Esophagus mucosa (tissue), 1 donor: ENCODE data around the gene CGNL1. TPM values are rescaled to one million over a fixed set of nuclear protein-coding genes. Genes with fewer than 3 reads are reported as not detected.

ENCODE experiments used
- ATAC-seq: fragments of 200-7000 bp; cut with Tn5 transposase; one replicate; pipeline ENCODE4 v1.9.1; 2020
- total RNA-seq: library from RNA; stranded (reverse); gene quantifications from one replicate; pipeline ENCODE4 v1.2.4, GENCODE V29; 2023
- donor health status: DM: yes; HTN: yes; CAD: no.

The CGNL1 gene
- total RNA-seq, 1 donor from 2014 or later = 9.0 TPM

- ATAC-seq = no peak
Observed at GRCh38 chr15:57502116-57502515, 125.8 kb downstream of the CGNL1 start.

GRCh38 chr15:57503051-57503702 lies 126.9 kb downstream of the CGNL1 start:
- ATAC-seq = peak; percentile 8

GRCh38 chr15:57503911-57504598 lies 127.8 kb downstream of the CGNL1 start:
- ATAC-seq = peak; percentile 29

- peak; percentile 41 for ATAC-seq
Observed at GRCh38 chr15:57504599-57504940, 128.3 kb downstream of the CGNL1 start.

GRCh38 chr15:57505056-57505715 lies 128.9 kb downstream of the CGNL1 start:
- ATAC-seq = peak; percentile 18

GRCh38 chr15:57505949-57506391 lies 129.7 kb downstream of the CGNL1 start:
- peak; percentile 91 for ATAC-seq

- no peak for ATAC-seq
Observed at GRCh38 chr15:57506422-57506821, 130.1 kb downstream of the CGNL1 start.

- no peak for ATAC-seq
Observed at GRCh38 chr15:57507111-57507510, 130.8 kb downstream of the CGNL1 start.

GRCh38 chr15:57509126-57509525 lies 132.8 kb downstream of the CGNL1 start:
- ATAC-seq = no peak

GRCh38 chr15:57509965-57510364 lies 133.7 kb downstream of the CGNL1 start:
- no peak for ATAC-seq

- no peak for ATAC-seq
Observed at GRCh38 chr15:57510647-57511046, 134.3 kb downstream of the CGNL1 start.

GRCh38 chr15:57516327-57517029 lies 140.2 kb downstream of the CGNL1 start:
- ATAC-seq = no peak

- no peak for ATAC-seq
Observed at GRCh38 chr15:57517030-57517671, 140.8 kb downstream of the CGNL1 start.

- no peak for ATAC-seq
Observed at GRCh38 chr15:57518779-57519405, 142.6 kb downstream of the CGNL1 start.

- no peak for ATAC-seq
Observed at GRCh38 chr15:57519806-57520205, 143.5 kb downstream of the CGNL1 start.

GRCh38 chr15:57521503-57521902 lies 145.2 kb downstream of the CGNL1 start:
- no peak for ATAC-seq

GRCh38 chr15:57522148-57522547 lies 145.8 kb downstream of the CGNL1 start:
- ATAC-seq = peak; percentile 51

GRCh38 chr15:57525581-57525980 lies 149.3 kb downstream of the CGNL1 start:
- no peak for ATAC-seq

- no peak for ATAC-seq
Observed at GRCh38 chr15:57526076-57526475, 149.8 kb downstream of the CGNL1 start.

- ATAC-seq = peak; percentile 52
Observed at GRCh38 chr15:57526615-57527014, 150.3 kb downstream of the CGNL1 start.

- peak; percentile 75 for ATAC-seq
Observed at GRCh38 chr15:57527382-57528091, 151.2 kb downstream of the CGNL1 start.
